ENCODE measurements around the gene TBC1D14. TPM values are rescaled to one million over a fixed set of nuclear protein-coding genes. Genes with fewer than 3 reads are reported as not detected.

Gene TBC1D14
- total and polyA plus RNA-seq, 9 of the 15 experiments (the other 6 are each of a cell fraction or from before 2014, with no cell fraction given) = 2.1 to 59.6 (median 44.8) TPM

- TF ChIP-seq TFAM (CRISPR knock-in tag; conservative IDR thresholded peaks at IDR 0.05) (no peak), ZMIZ1 (IDR thresholded peaks at IDR 0.05; ENCODE audit: low read depth in 2 of 2, low read length in 2 of 2) (no peak), HMGN3 (IDR thresholded peaks at IDR 0.05; ENCODE audit: borderline replicate concordance, extremely low read depth, insufficient read length, low read depth, low read length) (no peak), ZNF778 (CRISPR knock-in tag; IDR thresholded peaks at IDR 0.05) (no peak), E2F3 (CRISPR knock-in tag; IDR thresholded peaks at IDR 0.05) (no peak), ZBTB1 (CRISPR knock-in tag; IDR thresholded peaks at IDR 0.05; ENCODE audit: borderline replicate concordance, low read depth) (no peak), MIER1 (IDR thresholded peaks at IDR 0.05; ENCODE audit: low read depth) (no peak), HNRNPLL (IDR thresholded peaks at IDR 0.05; ENCODE audit: low read depth, low read length, poor library complexity, severe bottlenecking) (no peak), ZNF24 (IDR thresholded peaks at IDR 0.05) (0 out of 2 replicates have a peak, but pooled peaks have one; percentile 45), NFIC (IDR thresholded peaks at IDR 0.05) (no peak), ZNF740 (CRISPR knock-in tag; IDR thresholded peaks at IDR 0.05) (no peak), ZNF740 (tag; IDR thresholded peaks at IDR 0.05) (no peak), PRPF4 (IDR thresholded peaks at IDR 0.05; ENCODE audit: insufficient read depth, low read depth, low read length, poor library complexity, severe bottlenecking) (no peak), KAT2B (IDR thresholded peaks at IDR 0.05; ENCODE audit: low read depth, low read length) (no peak), ARID2 (IDR thresholded peaks at IDR 0.05) (no peak), ZNF165 (CRISPR knock-in tag; IDR thresholded peaks at IDR 0.05; ENCODE audit: borderline replicate concordance) (no peak), PYGO2 (tag; IDR thresholded peaks at IDR 0.05) (no peak), JUND (IDR thresholded peaks at IDR 0.05; ENCODE audit: borderline replicate concordance, low read depth, low read length) (peak; percentile 89), JUND (tag; IDR thresholded peaks at IDR 0.05; ENCODE audit: borderline replicate concordance, low read depth, low read length) (peak; percentile 73; the same call in 1 of the 3 replicates), C11orf30 (IDR thresholded peaks at IDR 0.05; ENCODE audit: low read depth) (no peak), NCOA4 (IDR thresholded peaks at IDR 0.05; ENCODE audit: partially characterized antibody) (no peak), ZNF384 (IDR thresholded peaks at IDR 0.05; ENCODE audit: low read depth, low read length) (no peak), MYNN (IDR thresholded peaks at IDR 0.05) (no peak), MYNN (CRISPR knock-in tag; IDR thresholded peaks at IDR 0.05) (no peak)
Measured at GRCh38 chr4:6999172-7000086, 89.8 kb downstream of the TBC1D14 start (continued).

Measured in K562 (cell line).